ENCODE results near the gene NTM. TPM values are rescaled to one million over a fixed set of nuclear protein-coding genes. Genes with fewer than 3 reads are reported as not detected.

The NTM gene
- total RNA-seq, 1 donor from 2014 or later: 10.3 TPM

DNA sequence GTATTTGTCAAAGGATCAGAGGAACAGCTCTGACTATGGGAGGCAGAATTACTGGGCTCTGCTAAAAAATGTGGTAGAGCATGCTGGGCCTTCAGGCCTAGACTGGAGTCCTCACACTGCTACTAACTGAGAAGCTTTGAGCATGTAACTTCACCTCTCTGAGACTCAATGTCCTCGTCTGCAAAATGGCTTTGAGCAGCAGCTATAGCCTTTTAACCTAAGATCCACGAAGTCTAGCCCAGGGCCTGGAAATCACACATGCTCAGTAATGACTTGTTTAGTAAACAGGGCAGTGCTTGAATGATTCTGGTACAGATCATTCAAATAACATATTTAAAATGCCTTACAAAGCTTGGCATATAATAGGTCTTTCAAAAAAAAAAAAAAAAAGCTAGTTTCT, 221.7 kb downstream of the NTM start:
- DNase-seq (ENCODE audit: extremely low read depth, low read depth, low spot score): no peak

DNA sequence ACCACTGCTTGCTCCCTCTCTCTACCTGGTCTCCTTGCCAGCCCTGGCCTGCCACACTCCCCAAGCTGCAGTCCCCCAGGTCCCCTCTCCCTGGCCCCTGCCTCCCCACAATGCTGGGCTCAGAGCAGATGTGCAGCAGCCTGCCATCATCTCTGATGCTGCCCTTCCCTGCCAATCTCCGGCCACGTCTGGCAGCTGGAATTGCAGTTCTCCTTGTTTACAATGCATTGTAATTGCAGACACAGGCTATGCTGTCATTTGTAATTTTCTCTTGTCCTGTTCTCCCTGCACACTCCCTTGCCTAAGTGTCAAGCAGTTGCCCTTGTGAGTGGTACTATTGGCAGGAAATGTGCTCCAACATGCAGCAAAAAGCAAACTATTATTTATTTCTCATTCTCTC, 222.3 kb downstream of the NTM start:
- DNase-seq (ENCODE audit: extremely low read depth, low read depth, low spot score): no peak

DNA sequence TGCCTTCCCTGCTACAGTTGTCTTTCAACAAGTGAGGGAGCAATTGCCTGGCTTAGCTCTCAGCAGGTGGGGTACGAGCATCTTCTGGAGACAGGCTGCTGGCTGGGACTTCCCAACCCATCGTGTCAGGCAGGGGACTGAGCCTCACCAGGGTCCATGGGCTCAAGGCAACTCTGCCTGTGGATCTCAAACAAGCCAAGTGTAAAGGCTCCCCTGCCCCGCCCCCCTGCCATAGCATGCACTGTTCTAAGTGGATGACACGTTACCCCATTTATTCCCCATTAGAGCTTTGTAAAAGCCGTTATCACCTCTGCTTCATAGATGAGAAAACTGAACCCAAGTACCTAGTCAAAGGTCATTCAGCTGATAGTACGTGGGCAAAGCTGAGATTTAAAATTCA, 222.9 kb downstream of the NTM start:
- no peak for DNase-seq (ENCODE audit: extremely low read depth, low read depth, low spot score)

DNA sequence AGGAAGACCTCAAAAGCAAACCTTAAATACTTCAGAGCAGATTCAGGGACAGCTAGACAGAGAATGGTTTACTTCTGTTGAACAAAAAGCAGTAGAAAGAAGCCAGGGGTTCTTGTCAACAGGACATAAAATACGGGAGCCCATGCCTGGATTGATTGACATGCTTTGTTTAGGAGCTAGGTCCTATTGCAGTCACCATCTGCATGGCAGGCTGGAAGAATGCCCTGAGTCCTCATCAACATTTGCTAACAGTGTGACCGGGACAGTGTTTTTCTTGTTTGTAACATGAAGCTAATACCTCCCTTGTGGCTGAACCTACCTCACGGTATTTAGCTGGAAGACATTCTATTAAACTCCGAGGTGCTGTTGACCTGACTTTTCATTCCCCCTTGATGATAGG, 225.4 kb downstream of the NTM start:
- no peak for DNase-seq (ENCODE audit: extremely low read depth, low read depth, low spot score)

DNA sequence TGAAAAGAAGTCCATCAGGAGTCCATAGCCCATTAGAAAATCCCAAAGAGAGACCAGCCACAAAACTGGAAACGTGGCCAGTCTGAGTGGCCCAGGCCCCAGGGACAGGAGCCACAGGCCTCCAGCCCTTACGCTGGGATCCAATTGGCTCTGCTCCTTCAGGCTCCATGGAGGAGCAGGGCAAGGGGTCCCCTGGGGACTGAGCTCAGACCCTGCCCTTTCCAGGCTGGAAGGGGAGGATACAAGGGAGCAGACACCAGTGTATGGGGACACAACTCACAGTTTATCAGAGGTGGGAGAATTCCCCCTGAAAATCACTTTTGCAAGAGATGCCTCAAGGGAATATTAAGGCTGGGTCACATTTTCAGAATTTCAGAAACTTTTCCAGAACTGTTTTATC, 227.5 kb downstream of the NTM start:
- DNase-seq (ENCODE audit: extremely low read depth, low read depth, low spot score): no peak

DNA sequence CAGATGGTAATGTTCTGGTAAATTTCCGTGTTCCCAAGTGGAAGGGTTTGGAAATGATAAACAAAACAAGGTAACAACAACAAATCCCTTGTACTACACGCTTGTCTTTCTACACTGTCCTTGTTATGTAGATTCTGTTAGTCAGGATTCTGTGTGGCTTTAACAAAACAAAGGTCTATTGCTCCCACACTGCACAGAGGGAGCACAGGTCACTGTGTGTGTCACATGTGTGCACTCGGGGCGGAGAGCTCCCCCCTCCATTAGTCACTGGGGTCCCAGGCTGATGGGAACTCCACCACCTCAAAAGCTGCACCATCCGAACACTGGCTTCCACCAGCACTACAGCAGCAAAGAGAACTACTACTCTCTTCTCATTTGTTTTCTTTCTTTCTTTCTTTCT, 227.9 kb downstream of the NTM start:
- DNase-seq (ENCODE audit: extremely low read depth, low read depth, low spot score): no peak

DNA sequence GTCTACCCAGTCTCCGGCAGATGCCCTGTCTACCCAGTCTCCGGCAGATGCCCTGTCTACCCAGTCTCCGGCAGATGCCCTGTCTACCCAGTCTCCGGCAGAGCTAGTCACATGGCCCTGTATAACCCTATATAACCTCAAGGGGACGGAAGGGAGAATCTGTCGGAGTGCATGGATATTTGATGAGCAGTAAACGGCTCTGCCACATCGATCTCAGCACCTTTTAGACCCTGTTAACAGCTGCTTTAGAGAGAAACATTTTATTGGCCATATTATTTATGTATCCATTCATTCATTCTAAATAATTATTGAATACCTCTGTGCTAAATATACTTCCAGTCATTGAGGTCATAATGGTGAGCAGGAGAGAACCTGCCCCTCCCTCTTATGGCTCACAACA, 228.9 kb downstream of the NTM start:
- no peak for DNase-seq (ENCODE audit: extremely low read depth, low read depth, low spot score)

DNA sequence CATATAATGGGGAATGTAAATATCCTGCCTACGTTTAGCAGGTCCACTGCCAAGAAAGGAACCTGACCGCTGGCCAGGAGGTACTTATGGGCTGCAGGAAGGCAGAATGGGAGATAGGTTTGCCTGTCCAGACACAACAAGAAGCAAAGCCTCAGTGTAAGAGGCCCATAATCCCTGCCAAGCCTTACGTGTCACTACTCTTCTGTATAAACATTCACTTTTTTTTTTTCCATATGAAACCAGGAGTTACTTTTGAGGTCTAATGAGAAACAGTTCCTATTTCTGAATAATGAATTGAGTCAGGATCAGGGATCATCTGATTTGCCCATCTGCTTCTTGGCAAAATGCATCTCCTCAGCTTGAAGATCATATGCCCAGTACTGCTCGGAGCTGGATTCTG, 230.2 kb downstream of the NTM start:
- no peak for DNase-seq (ENCODE audit: extremely low read depth, low read depth, low spot score)

DNA sequence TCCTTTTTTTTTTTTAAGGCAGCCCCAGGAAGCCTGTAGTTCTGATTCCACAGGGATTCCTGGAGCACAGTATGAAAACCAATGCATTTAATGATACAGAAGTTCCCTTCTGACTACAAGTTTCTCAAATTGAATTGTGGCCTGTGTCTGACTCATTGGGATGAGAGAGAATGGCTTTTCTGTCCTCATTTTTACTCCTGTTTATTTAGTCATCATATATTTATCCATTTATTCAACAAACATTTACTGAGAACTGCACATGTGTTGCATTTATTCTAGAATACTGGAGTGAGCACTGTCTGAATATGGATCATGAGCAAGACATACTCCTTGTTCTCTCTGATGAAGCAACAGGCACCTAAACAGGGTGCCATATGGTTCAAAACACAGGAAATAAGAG, 231.2 kb downstream of the NTM start:
- no peak for DNase-seq (ENCODE audit: extremely low read depth, low read depth, low spot score)

DNA sequence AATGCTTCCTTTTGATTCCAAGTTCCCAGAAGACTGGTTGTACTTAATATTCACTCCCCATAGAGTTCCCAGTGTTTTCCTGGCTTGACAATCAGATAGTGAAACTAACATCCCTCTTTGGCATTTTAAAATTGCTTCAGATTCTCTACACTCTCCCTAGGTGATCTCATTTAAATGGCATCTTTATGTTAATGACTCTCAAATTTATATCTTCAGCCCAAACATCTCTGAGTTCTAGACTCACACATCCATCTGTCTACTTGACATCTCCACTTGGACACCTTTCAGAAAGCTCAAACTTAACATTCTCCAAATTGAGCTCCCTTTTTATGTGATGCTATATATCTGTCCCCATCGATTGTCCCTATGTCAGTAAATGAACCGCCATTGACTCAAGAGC, 232.0 kb downstream of the NTM start:
- no peak for DNase-seq (ENCODE audit: extremely low read depth, low read depth, low spot score)

DNA sequence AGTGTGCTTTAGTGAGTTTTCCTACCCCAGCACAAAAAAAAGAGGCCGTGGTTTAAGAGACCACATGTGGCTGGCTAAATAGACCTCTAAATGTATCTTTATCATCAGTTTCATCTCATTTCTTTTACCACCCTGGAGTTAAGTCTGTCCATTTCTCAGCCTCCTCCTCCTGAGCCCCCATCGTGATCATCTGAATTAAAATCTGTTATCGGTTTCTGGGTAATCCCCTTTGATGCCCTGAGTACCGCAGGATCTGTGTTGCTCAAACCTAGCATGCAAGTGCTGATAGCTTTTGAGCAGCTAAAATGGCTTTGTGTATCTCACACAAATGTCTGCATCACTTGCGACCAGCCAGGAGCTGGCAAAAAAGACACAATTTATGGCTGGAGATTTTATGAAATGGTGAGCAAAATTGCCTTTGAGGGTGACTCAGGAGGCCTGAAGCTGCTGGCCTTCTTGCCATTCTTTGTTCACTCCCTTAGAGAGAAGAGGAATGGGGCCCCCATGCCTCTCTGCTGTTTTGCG, 236.5 kb downstream of the NTM start:
- no peak for DNase-seq (ENCODE audit: extremely low read depth, low read depth, low spot score)

DNA sequence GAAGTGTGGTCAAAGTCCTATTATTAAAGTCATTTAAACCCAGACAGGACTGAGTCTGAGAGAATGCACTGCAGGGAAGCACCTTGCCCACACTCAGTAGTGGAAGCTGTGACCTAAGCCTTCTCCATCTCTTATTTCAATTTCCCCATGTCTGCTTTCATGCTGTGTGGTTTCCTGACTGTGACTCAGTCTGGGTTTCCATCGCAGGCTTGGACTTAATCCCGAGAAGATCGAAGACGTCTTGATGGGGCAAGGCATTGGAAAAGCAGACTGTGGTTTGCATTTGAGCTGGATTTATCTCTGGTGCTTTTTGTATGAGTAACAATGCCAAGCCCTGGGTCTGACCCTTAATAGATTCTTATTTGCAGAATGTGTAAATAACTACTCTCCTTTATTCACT, 238.9 kb downstream of the NTM start:
- DNase-seq (ENCODE audit: extremely low read depth, low read depth, low spot score): no peak

DNA sequence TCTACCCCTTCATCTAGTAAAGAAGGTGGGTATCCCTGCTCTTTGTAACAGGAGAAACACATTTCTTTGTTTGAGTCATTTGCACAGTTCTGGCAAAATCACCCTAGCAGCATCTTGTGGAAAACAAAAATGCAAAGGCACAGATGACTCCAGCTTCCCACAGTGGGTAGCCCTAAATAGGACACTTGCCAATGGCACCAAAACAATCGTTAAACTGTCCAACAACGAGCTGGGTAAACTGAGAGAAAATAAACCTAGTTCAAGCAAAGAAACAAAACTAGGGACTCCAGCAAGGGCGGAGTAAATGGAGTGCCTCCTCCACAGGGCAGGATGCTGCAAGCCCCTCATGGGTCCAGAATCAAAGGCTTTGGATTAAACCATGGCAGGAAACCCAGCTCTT, 239.5 kb downstream of the NTM start:
- DNase-seq (ENCODE audit: extremely low read depth, low read depth, low spot score): no peak

DNA sequence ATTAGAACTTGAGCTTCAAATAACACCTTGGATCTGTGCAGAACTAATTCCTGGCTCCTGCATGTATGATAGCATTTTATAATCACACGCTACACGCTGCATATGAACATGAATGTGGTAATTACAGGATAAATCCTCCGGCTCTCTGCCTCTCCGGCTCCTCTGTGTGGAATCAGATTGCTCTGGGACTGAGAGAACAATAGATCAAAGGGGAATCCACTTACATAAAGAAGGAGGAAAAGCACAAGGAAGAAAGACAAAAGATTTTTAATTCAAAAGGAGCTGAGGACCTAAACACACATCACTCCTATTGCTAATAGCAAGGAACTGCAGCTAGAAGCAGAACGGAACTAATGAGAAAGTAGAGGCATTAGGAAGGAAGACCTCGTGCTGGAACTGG, 240.9 kb downstream of the NTM start:
- DNase-seq (ENCODE audit: extremely low read depth, low read depth, low spot score): no peak

DNA sequence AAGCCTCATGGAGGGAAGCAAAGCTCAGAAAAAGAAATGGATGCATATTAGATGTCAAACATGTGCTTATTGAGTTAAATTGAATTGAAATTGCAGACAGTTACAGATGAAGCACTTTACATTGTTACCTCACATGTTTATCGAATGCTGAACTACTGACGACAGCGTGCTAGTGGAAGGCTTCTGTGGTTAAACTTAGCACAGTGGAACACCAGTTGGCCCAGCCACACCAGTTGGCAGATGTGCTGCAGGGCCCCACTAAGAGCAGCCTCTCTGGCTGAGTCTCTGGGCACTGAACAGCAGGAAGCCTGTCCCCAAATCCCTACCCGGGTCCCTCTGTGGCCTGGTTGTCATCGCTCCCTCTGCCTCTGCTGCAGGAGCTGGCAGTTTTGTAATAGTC, 242.1 kb downstream of the NTM start:
- DNase-seq (ENCODE audit: extremely low read depth, low read depth, low spot score): no peak

DNA sequence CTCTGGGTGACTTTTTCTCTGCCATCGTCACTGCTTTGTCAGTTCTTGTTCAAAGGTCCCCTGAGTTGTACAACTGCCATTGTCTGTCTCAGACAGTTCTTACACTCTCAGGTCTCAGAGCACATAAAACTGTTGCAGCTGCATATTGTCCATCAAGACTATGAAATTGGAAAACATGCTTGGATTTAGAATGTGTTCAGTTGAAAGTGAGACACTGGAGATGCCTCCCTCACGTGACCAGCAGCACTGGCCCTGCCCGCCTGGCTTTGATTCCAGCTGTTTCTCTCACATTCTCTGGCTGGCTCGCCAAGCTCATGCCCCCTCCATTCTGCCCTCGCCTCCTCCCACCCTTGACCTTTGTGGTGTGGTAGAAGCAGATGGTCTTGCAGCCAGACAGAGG, 244.2 kb downstream of the NTM start:
- no peak for DNase-seq (ENCODE audit: extremely low read depth, low read depth, low spot score)

DNA sequence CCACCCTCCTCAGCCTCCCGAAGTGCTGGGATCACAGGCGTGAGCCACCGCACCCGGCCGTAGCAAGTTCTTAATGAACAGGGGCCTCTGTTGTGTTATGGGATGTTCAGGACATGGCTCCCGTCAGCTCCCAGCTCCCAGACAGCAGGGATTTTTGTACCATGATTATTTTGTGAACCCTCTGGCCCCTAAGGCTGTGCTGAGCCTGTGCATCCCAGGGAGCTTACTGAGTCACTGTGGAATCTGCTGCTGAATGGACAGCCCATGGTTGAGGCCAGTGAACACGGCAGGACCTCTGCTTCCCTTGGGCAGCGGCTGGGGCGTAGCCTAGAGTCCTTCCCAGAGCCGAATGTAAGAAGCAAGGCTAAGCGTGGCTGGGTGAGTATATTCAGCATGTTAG, 245.2 kb downstream of the NTM start:
- no peak for DNase-seq (ENCODE audit: extremely low read depth, low read depth, low spot score)

DNA sequence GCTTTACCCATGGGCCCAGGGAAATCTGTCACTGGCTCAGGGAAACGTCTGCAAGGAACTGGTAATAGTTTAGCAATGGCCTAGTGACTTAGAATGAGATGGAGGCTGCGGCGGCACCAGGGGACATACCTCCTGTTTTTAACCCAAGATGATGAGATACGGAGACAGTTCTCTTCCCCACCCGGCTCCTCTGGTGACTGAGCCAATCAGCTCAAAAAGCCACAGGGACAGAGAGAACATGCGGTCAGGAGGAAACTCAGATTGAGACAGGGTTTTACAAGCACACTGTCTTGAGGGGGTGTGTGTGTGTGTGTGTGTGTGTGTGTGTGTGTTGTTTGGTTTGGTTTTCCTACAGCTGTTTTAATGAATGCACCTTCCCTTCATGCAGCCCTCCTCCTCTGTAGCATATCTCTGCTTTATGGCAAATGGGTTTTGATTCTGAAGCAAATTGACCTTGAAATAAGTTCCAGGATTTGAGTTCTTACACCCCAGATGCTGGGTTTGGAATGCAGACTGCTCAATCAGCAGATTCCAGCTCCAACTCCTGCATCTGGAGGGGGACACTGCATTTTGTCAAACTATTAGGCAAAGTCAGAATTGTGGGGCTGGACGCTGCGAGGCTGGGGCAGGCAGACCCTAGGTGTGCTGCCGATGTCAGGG, 246.2 kb downstream of the NTM start:
- DNase-seq (ENCODE audit: extremely low read depth, low read depth, low spot score): no peak

DNA sequence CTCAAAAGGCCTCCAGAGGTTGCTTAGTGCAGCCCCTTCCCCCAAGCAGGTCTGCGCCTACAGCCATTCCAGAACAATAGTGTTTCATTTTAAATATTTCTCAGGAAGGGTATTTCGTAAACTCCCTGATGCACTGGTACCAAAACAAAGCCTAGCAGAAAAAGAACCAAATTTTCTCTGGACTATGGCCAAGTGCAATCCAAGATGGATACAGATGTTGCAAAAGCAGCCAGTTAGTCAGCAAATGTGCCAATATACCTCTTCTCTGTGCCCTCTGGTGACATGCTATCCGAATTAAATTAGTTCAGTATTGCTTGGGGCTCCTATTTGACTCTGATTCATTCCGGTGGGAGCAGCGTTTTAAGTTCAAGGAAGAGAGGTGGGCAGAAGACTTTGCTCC, 247.8 kb downstream of the NTM start:
- DNase-seq (ENCODE audit: extremely low read depth, low read depth, low spot score): no peak

DNA sequence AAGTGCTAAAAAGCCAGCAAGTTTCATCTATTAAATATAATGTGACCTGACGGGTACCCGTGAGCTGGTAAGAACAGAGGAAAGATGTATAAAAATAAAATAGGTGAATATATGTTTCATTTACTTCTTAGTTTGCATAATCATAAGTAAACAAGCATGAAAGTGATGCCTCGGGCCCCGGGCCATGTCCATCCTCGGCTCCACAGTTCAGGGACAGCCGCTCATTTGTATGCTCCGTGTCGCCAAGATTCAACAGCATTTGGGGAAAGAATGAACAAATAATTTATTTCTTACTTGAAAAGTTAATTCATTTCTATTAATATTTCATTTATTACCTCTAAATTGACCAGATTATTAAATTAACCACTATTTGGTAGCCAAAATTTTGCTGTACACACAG, 251.8 kb downstream of the NTM start:
- no peak for DNase-seq (ENCODE audit: extremely low read depth, low read depth, low spot score)

DNA sequence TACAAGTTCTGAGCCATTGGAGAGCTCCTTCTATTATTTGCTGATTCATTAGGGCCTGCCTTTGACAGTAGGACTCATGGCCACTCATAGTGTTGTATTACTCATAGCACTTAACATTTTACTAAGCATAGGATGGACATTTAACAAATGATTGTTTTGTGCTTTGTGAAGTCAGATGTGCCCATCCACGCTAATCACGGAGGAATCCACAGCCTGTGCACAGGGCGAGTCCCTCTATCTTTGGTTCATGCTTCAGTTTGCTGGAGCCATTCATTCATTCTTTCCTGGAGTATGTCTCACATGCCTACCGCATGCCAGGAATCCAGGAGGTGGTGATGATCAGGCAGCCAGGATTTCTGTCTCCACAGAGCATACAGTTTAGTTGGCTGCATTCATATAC, 254.1 kb downstream of the NTM start:
- DNase-seq (ENCODE audit: extremely low read depth, low read depth, low spot score): no peak

DNA sequence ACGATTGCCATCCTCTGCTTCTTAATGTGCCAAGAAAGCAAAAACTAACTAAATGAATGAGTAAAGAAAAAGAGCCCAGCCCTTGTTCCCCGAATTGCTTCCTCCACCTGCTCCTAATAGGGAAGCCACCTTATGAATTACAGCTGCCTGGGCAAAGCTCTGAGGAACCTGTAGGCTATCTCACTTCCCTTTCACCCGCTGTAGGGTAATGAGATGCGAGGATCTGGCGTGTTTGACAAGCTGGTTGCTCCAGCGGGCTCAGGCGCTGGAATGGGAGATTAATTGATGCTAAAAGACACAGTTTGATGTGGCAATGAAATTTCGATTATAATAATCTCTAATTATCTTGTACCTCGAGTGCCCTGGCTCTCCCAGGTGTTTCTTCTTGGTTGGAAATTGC, 256.4 kb downstream of the NTM start:
- no peak for DNase-seq (ENCODE audit: extremely low read depth, low read depth, low spot score)

DNA sequence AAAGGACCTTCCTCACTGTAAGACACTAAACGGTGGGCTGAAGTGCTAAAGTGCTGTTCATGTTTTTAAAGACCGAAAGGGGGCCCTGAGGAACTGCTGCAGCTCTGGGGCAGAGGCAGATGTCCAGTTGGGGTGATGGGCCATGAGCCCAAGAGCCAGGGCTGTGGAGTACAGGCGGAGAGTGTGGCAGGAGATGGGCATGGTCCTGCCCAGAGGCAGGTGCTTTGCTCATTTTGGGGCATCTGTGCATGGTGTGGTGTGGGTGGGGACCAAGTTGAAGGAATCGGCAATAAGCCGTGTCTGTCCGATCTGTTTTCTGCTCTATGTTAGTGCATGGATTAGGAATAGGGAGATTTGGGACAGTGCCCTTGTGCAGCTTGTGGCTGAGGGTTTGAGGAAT, 258.3 kb downstream of the NTM start:
- DNase-seq (ENCODE audit: extremely low read depth, low read depth, low spot score): no peak
